Measurements from ENCODE around the gene TENT5C.

Gene TENT5C

DNA sequence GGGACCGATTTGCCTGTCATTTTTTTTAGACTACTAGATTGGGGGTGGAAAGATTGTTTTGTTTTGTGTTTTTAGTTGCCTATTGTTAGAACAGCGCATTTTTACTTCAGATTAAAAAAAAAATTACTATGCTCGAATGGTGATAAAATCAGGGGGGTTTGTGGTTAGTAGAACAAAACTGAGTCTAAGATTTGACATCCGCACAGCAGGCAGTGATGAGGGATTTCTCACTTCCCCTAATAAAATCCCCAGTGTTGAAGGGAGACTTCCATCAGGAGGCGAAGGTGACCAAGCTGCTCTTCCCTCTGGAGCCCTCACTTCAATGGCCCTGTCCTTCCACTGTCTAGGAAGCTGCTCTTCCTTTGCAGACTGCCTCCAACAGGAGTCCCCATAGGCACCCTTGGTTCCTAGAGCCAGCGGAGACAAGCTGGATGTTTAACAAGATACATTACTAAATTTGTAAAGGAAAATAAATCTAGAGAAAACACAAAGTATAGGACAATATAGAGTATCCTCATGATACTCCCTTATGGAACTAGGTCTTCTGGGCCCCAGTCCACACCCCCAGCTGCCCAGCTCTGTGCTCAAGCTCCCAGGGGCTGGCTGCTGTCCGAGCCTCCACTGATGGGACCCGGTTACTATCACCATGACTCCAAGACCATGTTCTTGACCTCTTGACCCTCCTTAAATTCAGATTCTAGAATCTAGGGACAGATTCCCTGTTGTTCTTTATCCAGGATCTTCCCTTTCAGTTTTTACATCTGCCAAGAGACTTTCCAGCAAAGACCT is 31.0 kb downstream of the TENT5C start:
- DNase-seq = no peak

DNA sequence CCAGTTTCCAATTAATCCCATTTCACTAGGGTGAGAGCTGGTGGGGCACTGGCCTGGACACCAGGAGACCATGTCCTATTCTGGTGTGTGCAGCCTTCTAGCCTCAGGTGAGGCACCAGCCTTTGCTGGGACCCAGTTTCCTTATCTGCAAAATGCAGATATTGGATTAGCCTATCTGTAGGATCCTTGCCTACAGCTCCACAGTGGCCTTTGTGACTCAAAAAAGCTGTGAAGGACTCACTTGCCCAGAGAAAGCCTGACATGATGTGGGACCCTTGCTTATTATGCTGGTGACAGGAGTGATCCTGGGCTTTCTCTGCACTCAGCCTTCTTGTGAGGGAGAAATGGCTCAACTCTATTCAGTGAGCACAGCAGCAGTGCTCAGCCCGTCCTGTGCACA is 32.3 kb downstream of the TENT5C start:
- DNase-seq = no peak

DNA sequence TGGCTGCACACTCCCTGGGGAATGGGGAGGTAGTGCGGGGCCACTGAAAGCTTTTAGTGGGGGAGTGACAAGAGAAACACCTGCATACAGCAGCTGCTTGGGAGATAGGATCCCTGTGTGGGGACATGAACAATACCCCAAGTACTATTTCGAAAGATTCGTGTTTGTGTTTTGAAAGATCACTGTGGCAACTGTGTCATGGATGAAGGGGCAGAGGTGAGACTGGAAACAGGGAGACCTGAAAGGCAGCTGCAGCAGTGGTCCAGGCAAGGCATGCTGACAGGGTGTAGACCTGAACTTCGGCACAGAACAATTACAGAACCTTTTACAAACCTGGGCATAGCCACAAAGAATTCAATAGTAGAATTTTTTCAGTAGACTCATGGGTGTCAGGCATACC is 32.9 kb downstream of the TENT5C start:
- no peak for DNase-seq

DNA sequence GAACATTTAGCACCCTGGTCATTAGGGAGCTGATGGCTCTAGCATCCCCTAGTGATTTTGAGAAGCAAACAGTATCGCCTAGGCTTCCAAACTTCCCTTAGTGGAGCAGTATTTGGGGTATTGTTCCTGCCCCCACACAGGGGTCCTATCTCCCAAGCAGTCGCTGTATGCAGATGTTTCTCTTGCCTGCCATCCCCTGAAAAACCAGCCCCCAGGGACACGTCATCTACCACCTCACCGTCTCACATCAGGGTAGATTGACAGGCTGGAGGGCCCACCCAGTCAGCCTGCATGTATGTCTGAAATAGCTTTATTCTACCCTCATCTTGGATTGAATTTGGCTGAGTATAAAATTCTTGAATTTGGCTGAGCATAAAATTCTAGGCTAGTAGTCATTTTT is 33.9 kb downstream of the TENT5C start:
- DNase-seq = no peak

GRCh38 chr1:117641536-117641935 is 35.7 kb downstream of the TENT5C start:
- DNase-seq = no peak

- DNase-seq = no peak
Observed at GRCh38 chr1:117642963-117643362, 37.1 kb downstream of the TENT5C start.

DNA sequence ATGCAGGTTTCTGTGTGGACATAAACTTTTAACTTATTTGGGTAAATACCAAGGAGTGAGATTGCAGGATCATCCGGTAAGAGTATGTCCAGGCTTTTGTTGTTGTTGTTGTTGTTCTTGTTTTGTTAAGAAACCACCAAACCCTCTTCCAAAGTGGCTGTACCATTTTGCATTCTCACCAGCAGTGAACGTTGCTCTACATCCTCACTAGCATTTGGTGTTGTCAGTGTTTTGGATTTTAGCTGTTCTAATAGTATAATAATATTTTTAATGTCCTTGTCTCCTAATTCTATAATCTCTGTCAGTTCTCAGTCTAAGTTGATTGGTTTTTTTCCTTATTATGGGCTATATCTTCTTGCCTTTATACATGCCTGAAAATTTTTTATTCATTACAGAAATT is 37.8 kb downstream of the TENT5C start:
- no peak for DNase-seq

- DNase-seq = no peak
Observed at GRCh38 chr1:117644696-117645311, 39.0 kb downstream of the TENT5C start.

DNA sequence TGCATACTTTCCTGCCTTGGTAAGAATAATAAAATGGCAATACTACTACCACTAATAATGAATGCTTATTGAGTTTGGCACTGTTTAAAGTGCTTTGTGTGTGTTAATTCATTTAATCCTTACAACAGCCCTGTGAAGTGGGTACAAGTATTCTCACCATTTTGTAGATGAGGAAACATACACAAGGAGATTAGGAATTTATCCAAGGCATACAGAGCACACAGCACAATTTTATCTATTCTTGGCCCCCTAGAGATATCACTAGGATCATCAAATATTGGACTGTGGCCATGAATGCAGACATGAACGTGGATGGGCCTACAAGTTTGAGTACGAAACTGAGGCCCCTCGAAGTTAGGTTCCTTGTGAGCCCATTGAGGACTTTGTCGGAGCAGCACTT is 39.5 kb downstream of the TENT5C start:
- DNase-seq = peak; percentile 42

- no peak for DNase-seq
Observed at GRCh38 chr1:117646007-117646811, 40.4 kb downstream of the TENT5C start.

DNA sequence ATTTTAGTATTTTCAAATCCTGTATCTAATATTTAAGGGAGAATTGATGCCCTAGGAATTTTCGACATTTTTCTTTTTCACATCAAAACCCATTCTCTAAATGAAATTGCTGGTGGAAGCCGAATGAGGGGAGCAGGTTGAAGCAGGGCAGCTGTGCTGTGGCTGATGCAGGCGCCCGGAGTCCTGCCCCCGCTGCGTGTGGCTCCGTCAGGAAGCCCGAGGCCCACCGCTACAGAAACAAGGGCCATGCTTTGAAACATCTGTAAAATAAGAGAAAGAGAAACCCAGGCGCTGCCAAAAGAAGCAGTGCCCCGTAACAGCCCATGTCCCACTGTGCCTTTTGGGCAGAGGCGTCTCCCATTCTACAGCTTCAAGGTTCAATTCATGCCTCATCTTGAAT is 41.1 kb downstream of the TENT5C start:
- DNase-seq = no peak

GRCh38 chr1:117648015-117648414 is 42.2 kb downstream of the TENT5C start:
- DNase-seq = no peak

GRCh38 chr1:117650840-117651568 is 45.2 kb downstream of the TENT5C start:
- no peak for DNase-seq

DNA sequence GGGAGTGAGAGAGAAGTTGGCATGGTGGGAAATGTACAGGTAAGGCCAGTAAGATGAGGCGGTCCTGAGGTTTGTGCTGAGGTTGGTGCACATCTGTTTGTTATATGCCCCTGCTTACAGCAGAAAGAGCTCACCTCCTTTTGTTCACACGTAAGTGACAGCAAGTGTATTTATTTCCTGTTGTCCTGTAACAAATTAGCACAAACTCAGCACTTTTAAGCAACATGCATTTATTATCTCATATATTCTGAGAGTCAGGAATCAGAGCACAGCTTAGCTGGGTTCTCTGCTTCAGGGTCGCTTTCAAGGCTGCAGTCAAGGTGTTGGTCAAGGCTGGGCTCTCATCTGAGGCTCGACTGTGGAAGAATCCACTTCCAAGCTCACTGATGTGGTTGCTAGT is 45.8 kb downstream of the TENT5C start:
- no peak for DNase-seq

DNA sequence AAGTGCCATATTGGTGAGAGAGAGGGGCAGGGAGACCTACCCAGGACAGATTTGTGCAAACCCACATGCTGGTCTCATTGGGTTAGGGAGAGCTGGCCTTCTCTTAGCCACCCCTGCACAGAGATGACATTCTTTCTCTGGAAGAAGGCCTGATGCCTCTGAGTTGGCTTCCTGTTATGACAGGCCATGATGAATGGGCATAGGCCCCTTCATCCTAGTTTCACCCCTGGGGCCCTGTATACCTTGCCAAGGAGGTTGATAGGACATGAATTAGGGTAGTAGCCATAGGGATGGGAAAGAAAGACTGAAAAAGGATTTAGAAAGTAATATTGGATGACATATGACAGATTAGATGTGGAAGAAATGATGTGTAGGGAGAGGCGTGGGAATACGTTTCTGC is 46.6 kb downstream of the TENT5C start:
- no peak for DNase-seq

DNA sequence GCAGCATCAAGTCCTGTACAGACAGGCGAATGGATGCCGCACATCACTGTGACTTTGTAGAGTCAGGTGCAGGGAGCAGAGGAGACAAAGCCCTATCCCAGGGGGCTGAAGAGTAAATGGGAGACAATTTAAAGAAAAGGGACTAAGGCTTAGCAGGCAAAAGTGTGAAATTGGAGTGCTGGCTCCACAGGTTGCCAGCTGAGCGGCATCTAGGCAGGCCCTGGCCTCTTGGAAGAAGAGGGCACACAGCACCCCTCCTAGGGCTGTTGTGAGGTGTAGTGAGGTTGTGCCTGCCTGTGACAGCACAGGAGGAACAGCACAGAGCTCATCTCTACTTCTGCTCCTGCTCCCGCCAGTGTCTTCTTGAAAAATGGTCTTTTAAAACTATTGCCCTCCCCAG is 47.3 kb downstream of the TENT5C start:
- DNase-seq = no peak

DNA sequence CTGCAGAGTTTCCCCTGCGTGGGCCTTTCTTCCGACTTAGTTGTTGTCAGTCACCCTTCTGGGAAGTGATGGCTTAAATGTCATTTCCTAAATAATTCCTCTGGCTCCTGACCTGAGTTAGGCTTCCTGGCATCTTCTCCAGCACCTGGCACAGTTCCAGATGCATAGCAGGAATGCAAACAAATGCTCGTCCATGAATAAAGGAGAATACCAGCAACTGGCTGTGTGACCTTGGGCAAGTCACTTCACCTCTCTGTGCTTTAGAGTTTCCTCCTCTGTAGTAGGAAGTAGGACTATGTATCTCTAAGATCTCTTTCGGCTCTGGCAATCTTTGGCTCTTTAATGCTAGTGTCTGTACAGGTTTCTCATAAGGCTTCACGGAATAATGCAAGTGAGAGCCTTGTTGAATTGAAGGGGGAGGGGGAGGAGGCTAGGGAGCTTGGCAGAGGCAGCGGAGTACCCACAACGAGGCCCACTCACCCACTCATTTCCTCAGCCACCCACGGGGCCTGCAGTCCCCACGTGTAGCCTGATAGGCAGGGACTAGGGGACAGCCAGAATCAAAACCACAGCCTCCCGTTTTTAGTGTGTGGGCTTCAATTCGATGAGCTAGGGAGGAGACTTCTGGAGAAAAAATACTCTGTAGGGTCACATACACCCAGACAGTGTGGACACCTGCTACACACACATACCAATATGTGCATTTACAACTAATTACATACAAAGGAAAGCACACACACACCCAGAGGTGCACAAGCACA is 48.1 kb downstream of the TENT5C start:
- no peak for DNase-seq

GRCh38 chr1:117654493-117655219 is 48.8 kb downstream of the TENT5C start:
- DNase-seq = no peak

GRCh38 chr1:117655220-117655577 is 49.4 kb downstream of the TENT5C start:
- DNase-seq = no peak

DNA sequence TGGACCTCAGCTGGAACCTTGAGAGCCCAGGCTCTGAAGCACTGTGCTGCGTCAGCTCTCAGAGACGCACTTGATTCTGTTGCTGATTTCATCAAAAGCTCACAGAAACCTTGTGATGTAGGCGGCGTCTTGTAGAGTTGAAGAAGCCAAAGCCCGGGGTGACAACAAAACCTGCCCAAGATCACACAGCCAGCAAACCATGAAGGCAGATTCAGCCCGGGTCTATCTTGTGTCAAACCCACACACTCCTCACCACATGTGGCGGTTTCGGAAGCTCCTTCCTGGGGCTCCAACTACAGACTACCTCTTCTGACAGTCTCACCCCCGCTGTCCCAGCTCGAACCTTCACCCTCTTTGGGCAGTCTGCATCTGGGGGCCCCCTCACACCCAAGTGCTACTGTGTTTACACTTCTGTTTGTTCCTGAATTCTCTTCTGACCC is 50.4 kb downstream of the TENT5C start:
- DNase-seq = no peak

DNA sequence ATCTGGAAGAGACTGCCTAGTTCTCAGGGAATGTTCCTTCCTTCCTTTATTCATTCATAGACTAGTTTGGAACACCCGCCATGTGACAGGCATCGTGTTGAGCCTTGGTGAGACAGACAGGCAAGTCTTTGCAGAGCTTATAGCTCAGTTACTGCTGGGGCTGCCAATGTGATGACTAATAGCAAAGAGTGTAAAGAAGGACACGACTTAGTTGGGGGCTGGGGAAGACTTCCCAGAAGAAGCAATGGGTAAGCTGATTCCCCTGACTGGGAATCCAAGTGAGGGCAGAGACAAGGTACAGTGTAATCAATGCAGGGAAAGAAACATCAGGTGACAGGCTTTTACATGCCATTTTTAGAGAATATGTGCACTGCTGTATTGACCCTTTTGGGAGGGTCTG is 51.2 kb downstream of the TENT5C start:
- no peak for DNase-seq
